Mesendoderm (in vitro differentiated cells): ENCODE data around the gene ZDHHC9.

Source experiments
- DNase-seq: peaks from one replicate; pipeline ENCODE4 v3.0.0; 2013
- H2AK5ac ChIP-seq: 2 replicates; pipeline ENCODE4 v1.6.1; 2013; ENCODE audit warnings: low read length, inconsistent platforms
- H2BK120ac ChIP-seq: 2 replicates; pipeline ENCODE4 v1.6.1; 2013; ENCODE audit warnings: low read depth, mild to moderate bottlenecking, low read length, moderate library complexity, mixed read lengths
- H2BK15ac ChIP-seq: replicated peaks from 2 replicates; pipeline ENCODE4 v1.6.1; 2013; ENCODE audit warnings: low read depth, mild to moderate bottlenecking, moderate library complexity
- H2BK5ac ChIP-seq: 2 replicates; pipeline ENCODE4 v1.6.1; 2013; ENCODE audit warnings: low read length, inconsistent platforms
- H3K18ac ChIP-seq: 2 replicates; pipeline ENCODE4 v1.6.1; 2013; ENCODE audit warnings: mild to moderate bottlenecking, low read length, mixed read lengths
- H3K23ac ChIP-seq: one replicate; pipeline ENCODE4 v1.6.1; 2013; ENCODE audit warnings: low read length
- H3K27ac ChIP-seq: 2 replicates; pipeline ENCODE4 v1.5.1; 2013; ENCODE audit warnings: low read depth, mild to moderate bottlenecking, inconsistent platforms, low read length, moderate library complexity
- H3K27me3 ChIP-seq: 2 replicates; pipeline ENCODE4 v1.6.1; 2013; ENCODE audit warnings: low read length, control low read depth, mild to moderate bottlenecking, inconsistent platforms; ENCODE audit not compliant: insufficient read depth, poor library complexity
- H3K36me3 ChIP-seq: 2 replicates; pipeline ENCODE4 v1.6.1; 2013; ENCODE audit warnings: low read length, inconsistent platforms; ENCODE audit not compliant: control insufficient read depth, insufficient read depth
- H3K4ac ChIP-seq: one replicate; pipeline ENCODE4 v1.6.1; 2013; ENCODE audit warnings: low read depth, mild to moderate bottlenecking, low read length, moderate library complexity
- H3K4me1 ChIP-seq: 2 replicates; pipeline ENCODE4 v1.6.1; 2013; ENCODE audit warnings: low read depth, low read length, inconsistent platforms; ENCODE audit not compliant: control insufficient read depth
- H3K4me2 ChIP-seq: 2 replicates; pipeline ENCODE4 v1.6.1; 2013; ENCODE audit warnings: low read length
- H3K4me3 ChIP-seq: 2 replicates; pipeline ENCODE4 v1.5.1; 2013; ENCODE audit warnings: mild to moderate bottlenecking, low read length
- H3K56ac ChIP-seq: one replicate; pipeline ENCODE4 v1.6.1; 2013; ENCODE audit warnings: low read length
- H3K79me1 ChIP-seq: 2 replicates; pipeline ENCODE4 v1.6.1; 2013; ENCODE audit warnings: low read length, inconsistent platforms
- H3K79me2 ChIP-seq: 2 replicates; pipeline ENCODE4 v1.6.1; 2013; ENCODE audit warnings: mild to moderate bottlenecking, low read length; ENCODE audit not compliant: control insufficient read depth, insufficient read depth
- H3K9ac ChIP-seq: 2 replicates; pipeline ENCODE4 v1.6.1; 2013; ENCODE audit warnings: low read length, inconsistent platforms
- H4K5ac ChIP-seq: one replicate; pipeline ENCODE4 v1.6.1; 2013; ENCODE audit warnings: low read length
- H4K8ac ChIP-seq: one replicate; pipeline ENCODE4 v1.6.1; 2013; ENCODE audit warnings: low read depth, mild to moderate bottlenecking, control low read depth, low read length, moderate library complexity
- WGBS: extraction: QIAGEN DNeasy Blood & Tissue Kit; methylation state at CpG from one replicate; pipeline ENCODE4 v1.1.7; 2013; ENCODE audit warnings: low lambda C conversion rate, missing lambda C conversion rate; ENCODE audit not compliant: insufficient coverage; ENCODE audit errors: extremely low coverage; 5-methylcytosine and 5-hydroxymethylcytosine counted together

ZDHHC9 gene

GRCh38 chrX:129769467-129770154, 74.1 kb downstream of the ZDHHC9 start:
- Histone ChIP-seq H3K18ac (no peak overlapping the region), H2BK120ac (no peak overlapping the region), H4K5ac (no peak overlapping the region), H3K4ac (no peak overlapping the region), H2AK5ac (no peak overlapping the region), H3K23ac (no peak overlapping the region), H3K79me1 (no peaks in the 10 kb centered on the region), H3K27me3 (no peaks in the 10 kb centered on the region), H4K8ac (no peak overlapping the region), H3K27ac (no peak overlapping the region), H3K4me2 (no peak overlapping the region), H3K4me3 (no peak overlapping the region), H2BK15ac (no peak overlapping the region), H2BK5ac (no peak overlapping the region), H3K4me1 (no peaks in the 10 kb centered on the region), H3K36me3 (no peaks in the 10 kb centered on the region), H3K79me2 (no peaks in the 10 kb centered on the region), H3K56ac (no peak overlapping the region), H3K9ac (no peak overlapping the region)
- WGBS = no CpG with 5 or more reads among the region's 9 CpGs
- DNase-seq = no peak

- no peak overlapping the region for H3K27ac ChIP-seq
- H4K8ac ChIP-seq = no peak overlapping the region
- H3K79me1 ChIP-seq = no peaks in the 10 kb centered on the region
- H4K5ac ChIP-seq = no peak overlapping the region
- no peak overlapping the region for H2AK5ac ChIP-seq
- H3K4me2 ChIP-seq = no peak overlapping the region
- H3K36me3 ChIP-seq = no peaks in the 10 kb centered on the region
- H3K56ac ChIP-seq = no peak overlapping the region
- no CpG with 5 or more reads among the region's 8 CpGs for WGBS
- no peaks in the 10 kb centered on the region for H3K27me3 ChIP-seq
- no peak overlapping the region for H3K4me3 ChIP-seq
- no peak overlapping the region for H2BK5ac ChIP-seq
- no peak overlapping the region for H2BK15ac ChIP-seq
- no peaks in the 10 kb centered on the region for H3K4me1 ChIP-seq
- no peak overlapping the region for H2BK120ac ChIP-seq
- no peak overlapping the region for H3K23ac ChIP-seq
- H3K4ac ChIP-seq = no peak overlapping the region
- H3K79me2 ChIP-seq = no peaks in the 10 kb centered on the region
- H3K18ac ChIP-seq = no peak overlapping the region
- no peak overlapping the region for H3K9ac ChIP-seq
- no peak for DNase-seq
Measured at GRCh38 chrX:129768586-129769466, 74.9 kb downstream of the ZDHHC9 start.

DNA sequence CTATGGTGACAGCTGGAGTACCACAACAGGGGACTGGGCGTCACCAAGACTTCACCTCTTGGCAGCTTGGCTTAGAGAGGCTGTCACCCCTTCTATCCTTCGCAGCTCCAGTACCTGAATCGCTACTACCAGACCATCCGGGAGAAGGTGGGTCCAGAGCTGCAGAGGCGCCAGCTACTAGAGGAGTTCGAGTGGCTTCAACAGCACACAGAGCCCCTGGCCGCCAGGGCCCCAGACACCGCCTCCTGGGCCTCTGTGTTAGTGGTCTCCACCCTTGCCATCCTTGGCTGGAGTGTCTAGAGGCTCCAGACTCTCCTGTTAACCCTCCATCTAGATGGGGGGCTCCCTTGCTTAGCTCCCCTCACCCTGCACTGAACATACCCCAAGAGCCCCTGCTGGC, 75.5 kb downstream of the ZDHHC9 start:
- DNase-seq = no peak
- H3K27me3 ChIP-seq = no peaks in the 10 kb centered on the region
- H4K8ac ChIP-seq = no peak overlapping the region
- no peak overlapping the region for H3K4me3 ChIP-seq
- H3K4me2 ChIP-seq = no peak overlapping the region
- H3K4me1 ChIP-seq = no peaks in the 10 kb centered on the region
- H2BK15ac ChIP-seq = no peak overlapping the region
- no peak overlapping the region for H3K4ac ChIP-seq
- H2BK120ac ChIP-seq = no peak overlapping the region
- WGBS = no CpG with 5 or more reads among the region's 8 CpGs
- H3K23ac ChIP-seq = no peak overlapping the region
- no peaks in the 10 kb centered on the region for H3K36me3 ChIP-seq
- H4K5ac ChIP-seq = no peak overlapping the region
- H3K27ac ChIP-seq = no peak overlapping the region
- H2AK5ac ChIP-seq = no peak overlapping the region
- H3K56ac ChIP-seq = no peak overlapping the region
- H3K9ac ChIP-seq = no peak overlapping the region
- no peaks in the 10 kb centered on the region for H3K79me1 ChIP-seq
- H2BK5ac ChIP-seq = no peak overlapping the region
- no peak overlapping the region for H3K18ac ChIP-seq
- H3K79me2 ChIP-seq = no peaks in the 10 kb centered on the region

GRCh38 chrX:129763666-129764065, 80.0 kb downstream of the ZDHHC9 start:
- Histone ChIP-seq H3K79me2 (no peaks in the 10 kb centered on the region), H3K23ac (no peak overlapping the region), H2BK15ac (no peak overlapping the region), H3K18ac (no peak overlapping the region), H3K56ac (no peak overlapping the region), H2BK5ac (no peak overlapping the region), H3K27ac (no peak overlapping the region), H4K5ac (no peak overlapping the region), H3K4ac (no peak overlapping the region), H3K4me1 (no peaks in the 10 kb centered on the region), H3K79me1 (no peaks in the 10 kb centered on the region), H4K8ac (no peak overlapping the region), H3K4me3 (no peak overlapping the region), H3K36me3 (no peaks in the 10 kb centered on the region), H2AK5ac (no peak overlapping the region), H2BK120ac (no peak overlapping the region), H3K4me2 (no peak overlapping the region), H3K27me3 (no peaks in the 10 kb centered on the region), H3K9ac (no peak overlapping the region)
- no peak for DNase-seq

DNA sequence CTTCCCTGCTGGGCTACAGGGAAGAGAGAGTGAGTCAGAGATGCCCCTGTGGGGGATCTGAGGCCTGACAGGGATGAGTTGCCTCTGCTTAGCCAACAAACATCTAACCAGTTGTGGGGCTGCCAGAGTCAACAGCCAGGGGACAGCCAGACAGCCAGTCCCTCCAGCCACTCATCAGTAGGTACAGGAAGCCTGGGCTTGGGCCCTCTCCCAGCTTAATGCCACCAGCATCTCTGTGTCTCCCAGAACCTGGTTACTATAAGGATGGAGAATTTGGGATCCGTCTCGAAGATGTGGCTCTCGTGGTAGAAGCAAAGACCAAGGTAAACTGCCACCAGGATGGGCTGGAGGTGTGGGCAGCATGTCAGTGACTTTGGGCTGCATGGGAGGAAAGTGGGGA, 81.2 kb downstream of the ZDHHC9 start:
- no peaks in the 10 kb centered on the region for H3K27me3 ChIP-seq
- DNase-seq = no peak

More for the DNA sequence above, 81.2 kb downstream of the ZDHHC9 start:
- H2AK5ac ChIP-seq = no peak overlapping the region
- H2BK120ac ChIP-seq = no peak overlapping the region
- no peak overlapping the region for H4K5ac ChIP-seq
- no CpG with 5 or more reads among the region's 3 CpGs for WGBS
- no peak overlapping the region for H3K18ac ChIP-seq
- H3K4ac ChIP-seq = no peak overlapping the region
- H2BK15ac ChIP-seq = no peak overlapping the region
- H3K79me1 ChIP-seq = no peaks in the 10 kb centered on the region
- H3K36me3 ChIP-seq = no peaks in the 10 kb centered on the region
- H3K56ac ChIP-seq = no peak overlapping the region
- H3K4me1 ChIP-seq = no peaks in the 10 kb centered on the region
- no peak overlapping the region for H3K4me2 ChIP-seq
- H3K4me3 ChIP-seq = no peak overlapping the region
- no peak overlapping the region for H3K27ac ChIP-seq
- no peak overlapping the region for H3K23ac ChIP-seq
- H3K9ac ChIP-seq = no peak overlapping the region
- H3K79me2 ChIP-seq = no peaks in the 10 kb centered on the region
- H2BK5ac ChIP-seq = no peak overlapping the region
- no peak overlapping the region for H4K8ac ChIP-seq
